GM21723 (cell line): ENCODE measurements around the gene MKRN3.
"Not testable (repeated sequence)": the region's sequence is repeated elsewhere in the genome, so short reads cannot be mapped to it uniquely, and the experiment has no call there.

Experiments used
- ATAC-seq: cut with Tn5 transposase; IDR thresholded peaks from one replicate; pipeline ENCODE4 v1.9.1; 2021; ENCODE audit warnings: mild to moderate bottlenecking, moderate library complexity; ENCODE audit not compliant: unreplicated experiment

The MKRN3 gene

DNA sequence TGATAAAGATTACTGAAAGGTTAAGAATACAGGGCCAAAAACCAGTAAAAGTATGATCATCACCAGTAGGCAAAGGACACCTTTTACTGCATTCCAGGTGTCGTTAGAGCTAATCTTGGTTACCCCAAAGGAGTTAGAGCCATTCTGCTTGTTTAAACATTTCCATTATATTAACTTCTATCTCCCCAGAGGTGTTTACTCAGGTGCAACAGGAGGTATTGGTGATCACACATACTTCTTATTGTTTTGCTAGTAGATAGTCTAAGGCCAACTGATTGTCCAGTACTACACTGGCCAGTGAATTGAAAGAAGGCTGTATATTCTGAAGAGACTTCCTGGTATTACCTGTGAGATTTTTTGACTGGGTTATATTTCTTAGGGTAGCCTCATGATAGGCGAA is 22.8 kb downstream of the MKRN3 start:
- ATAC-seq, result no peak

- no peak for ATAC-seq
These were observed 23.5 kb downstream of the MKRN3 start for GRCh38 chr15:23589012-23589411.

DNA sequence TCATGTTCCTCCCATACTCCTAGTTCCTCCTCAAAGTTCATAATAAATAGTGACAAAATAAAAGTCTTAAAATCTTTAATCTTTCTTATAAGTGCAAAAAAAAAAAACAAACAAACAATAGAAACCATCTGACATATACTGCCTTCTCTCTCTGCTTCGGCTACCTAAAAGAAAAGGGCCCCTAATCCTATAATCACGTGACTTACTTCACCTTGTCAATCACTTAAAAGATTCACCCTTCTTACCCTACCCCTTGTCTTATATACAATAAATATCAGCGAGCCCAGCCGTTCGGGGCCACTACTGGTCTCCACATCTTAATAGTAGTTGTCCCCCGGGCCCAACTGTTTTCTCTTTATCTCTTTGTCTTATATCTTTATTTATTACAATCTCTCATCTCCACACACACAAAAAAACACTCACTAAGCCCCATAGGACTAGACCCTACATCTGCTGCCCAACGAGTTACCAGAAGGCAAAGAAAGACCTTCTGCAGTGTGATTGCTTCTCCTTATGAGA is 28.8 kb downstream of the MKRN3 start:
- ATAC-seq, result no peak

- ATAC-seq, result no peak
These were observed 29.9 kb downstream of the MKRN3 start for GRCh38 chr15:23595368-23595767.

- no peak for ATAC-seq
These were observed 31.3 kb downstream of the MKRN3 start for GRCh38 chr15:23596736-23597135.

DNA sequence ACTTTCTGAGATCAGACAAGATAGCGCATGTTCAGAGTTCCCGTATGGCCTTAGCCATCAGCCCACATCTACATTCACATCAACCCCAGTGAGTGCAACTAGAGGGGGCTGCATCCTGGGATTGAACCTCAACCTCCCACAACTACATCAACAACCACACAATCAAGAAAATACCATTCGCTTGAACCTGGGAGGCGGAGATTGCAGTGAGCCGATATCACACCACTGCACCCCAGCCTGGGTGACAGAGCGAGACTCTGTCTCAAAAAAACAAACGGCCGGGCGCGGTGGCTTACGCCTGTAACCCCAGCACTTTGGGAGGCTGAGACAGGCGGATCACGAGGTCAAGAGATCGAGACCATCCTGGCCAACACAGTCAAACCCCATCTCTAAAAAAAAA is 31.8 kb downstream of the MKRN3 start:
- not testable (repeated sequence) for ATAC-seq

DNA sequence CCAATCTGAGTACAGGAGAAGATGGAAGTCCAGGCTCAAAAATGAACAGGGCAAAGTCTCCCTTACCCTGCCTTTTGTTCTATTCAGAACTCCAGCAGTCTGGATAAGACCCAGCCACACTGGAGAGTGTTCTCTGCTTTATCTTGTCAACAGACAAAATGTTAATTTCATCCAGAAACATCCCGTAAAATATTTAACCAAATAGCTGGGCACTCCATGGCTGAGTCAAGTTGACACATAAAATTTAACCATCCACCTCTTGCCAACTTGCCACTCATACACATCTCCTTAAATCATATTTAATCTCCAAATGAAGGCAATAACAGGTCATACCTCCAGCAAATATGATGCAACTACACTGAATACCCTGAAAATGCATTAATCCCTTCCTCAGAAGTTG is 33.6 kb downstream of the MKRN3 start:
- no peak for ATAC-seq

- no peak for ATAC-seq
These were observed 36.6 kb downstream of the MKRN3 start for GRCh38 chr15:23602124-23602523.

DNA sequence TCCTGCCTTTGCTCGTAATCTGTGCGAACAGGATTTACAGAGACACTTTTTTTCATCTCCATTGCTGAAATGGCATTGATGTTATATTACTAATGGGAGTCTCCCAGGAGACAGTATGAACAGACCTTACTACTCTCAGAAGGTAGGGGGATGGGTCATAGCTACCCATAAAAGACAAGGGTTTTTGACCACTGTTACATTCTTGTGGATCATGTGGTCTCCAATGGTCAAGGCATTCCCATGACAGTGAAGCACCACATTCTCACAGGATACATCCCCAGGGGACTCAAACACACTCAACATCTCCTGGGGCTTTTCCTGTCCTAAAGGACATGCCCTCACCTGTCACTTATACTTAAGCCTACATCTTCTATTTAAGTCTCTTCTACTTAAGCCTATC is 40.8 kb downstream of the MKRN3 start:
- no peak for ATAC-seq

- ATAC-seq, result no peak
These were observed 51.1 kb downstream of the MKRN3 start for GRCh38 chr15:23616536-23616935.
